HG03159 (cell line): ENCODE measurements around the gene PDZRN3.

Experiments
- ATAC-seq: cut with Tn5 transposase; IDR thresholded peaks from one replicate; pipeline ENCODE4 v1.9.1; 2021; ENCODE audit warnings: mild to moderate bottlenecking, moderate library complexity; ENCODE audit not compliant: unreplicated experiment

Gene PDZRN3

DNA sequence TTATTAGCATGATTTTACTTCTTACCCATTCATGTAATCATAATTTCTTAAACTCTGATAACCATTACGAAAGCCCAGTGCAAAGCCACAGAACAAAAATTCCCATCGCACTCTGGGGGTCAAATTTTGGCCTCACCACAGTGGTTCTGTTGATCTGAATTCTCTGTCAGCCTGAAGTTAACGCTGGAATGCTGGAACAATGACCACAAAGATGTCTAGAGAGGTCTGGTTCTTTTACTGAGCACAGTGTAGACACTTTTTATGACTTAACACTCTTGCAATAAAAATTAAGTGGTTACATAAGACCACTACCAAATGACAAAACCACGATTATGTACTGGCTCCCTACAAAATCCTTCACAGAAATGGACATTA lies 94.7 kb downstream of the PDZRN3 start:
- ATAC-seq, result no peak

DNA sequence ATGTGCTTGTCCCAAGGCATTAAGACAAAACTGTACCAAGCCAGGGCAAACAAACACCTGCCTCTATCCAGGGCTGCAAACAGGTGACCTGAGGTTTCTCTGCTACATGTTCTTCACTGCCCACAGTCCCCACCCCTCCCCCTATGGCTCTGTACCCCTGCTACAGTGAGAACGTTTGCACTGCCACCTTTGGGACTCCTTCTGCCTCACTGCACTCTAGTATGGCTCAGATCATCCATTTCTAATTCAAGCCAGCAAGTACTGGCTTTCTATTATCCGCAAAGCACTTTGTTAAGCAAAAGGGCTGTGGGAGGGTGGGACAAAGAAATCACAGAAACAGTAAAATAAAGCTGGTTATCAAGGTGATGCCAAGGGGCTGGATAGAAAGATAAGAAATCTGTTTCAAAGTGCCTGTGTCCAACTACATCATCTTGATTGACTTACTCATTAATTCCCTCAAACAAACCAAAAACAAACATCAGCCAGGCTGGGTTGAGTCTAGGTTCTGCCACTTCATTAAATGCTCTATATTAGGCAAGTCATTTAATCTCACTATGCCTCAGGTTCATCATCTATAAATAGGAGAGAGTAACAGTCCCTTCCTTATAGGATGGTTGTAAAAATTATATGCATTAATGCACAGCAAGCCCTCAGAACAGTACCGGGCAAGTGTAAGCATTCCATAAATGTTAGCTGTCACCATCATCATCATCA lies 95.3 kb downstream of the PDZRN3 start:
- no peak for ATAC-seq

DNA sequence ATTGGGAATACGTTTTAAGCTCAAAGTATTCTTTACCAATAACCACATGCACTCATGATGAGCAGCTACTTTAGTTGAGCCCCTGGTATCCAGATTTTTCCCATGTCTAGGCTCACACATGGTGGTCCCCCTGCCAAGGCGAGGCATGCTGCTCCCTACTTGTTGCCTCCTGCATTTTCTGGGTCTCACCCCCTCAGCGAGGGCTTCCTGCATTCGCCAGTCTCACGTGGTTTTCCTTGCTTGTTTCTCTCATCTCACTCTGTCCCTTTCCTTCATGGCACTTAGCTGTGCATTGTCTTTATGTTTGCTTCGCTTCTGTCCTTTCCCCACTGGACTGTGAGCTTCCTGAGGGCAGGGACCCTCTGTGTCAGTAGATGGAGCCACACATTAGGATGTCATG lies 99.2 kb downstream of the PDZRN3 start:
- no peak for ATAC-seq

DNA sequence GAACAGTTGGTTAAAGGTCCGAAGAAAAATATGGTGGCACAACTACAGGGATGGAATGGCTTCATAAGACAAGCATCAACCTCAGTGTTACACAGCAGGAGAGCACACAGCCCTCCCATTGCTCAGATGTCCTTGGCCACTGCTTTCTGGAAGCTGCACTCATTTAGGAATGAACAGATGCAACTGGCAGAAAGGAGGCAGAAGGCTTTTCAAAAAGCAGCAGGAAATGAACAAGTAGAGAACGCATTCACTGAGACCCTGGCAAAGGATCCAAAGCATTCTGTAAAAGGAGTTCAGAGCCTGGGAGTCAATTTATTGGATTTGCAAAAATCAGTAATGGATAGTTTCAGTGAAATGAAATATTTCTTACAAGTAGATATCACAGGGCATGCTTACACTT lies 101.1 kb downstream of the PDZRN3 start:
- ATAC-seq, result no peak

DNA sequence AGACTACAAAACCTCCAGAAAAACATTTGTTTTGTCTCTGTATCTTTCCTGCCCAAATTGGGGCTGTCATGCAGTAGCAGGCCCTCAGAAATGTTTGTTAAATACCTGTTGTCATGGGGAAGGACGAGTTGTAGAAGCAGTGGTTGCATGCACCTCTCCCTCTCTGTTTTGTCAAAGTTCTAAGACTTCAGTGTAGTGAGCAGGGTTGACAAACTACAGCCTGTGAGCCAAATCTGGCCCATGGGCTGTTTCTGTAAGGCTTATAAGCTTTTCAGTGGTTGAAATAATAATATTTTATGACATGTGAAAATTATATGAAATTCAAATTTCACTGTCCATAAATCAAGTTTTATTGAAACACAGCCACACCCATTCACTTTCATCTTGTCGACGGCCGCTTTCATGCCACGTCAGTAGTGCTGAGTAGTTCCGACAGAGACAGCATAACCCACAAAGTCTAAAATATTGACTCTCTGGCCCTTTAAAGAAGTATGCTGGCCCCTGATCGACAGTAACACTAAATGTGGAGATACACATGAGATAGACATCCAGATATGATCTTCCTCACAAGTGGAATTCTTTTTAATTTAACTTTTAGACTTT lies 102.9 kb downstream of the PDZRN3 start:
- ATAC-seq, result no peak

DNA sequence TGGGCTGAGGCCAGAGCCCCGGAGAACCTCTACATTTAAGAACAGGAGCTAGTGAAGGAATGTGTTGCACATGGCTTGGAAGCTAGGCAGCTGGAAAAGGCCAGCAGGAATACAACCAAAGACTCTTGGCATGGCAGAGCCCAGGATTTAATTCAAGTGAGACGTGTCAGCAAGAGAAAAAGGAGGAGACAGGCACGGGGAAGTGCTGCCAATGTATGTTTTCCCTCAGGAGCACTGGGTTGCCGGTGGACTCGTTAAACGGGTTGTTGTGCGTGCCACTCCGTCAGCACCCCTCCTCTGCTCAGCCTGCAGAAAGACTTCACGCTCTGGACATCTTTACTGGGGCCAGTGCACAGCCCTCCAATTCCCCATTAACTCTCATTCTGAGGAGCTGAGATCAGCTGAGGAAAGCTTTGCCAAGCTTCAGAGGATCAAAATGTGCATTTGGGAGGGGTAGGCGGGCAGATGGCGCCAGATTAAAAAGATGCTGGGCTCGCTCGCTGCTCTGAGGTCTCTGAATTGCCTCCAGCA lies 103.7 kb downstream of the PDZRN3 start:
- ATAC-seq, result no peak

DNA sequence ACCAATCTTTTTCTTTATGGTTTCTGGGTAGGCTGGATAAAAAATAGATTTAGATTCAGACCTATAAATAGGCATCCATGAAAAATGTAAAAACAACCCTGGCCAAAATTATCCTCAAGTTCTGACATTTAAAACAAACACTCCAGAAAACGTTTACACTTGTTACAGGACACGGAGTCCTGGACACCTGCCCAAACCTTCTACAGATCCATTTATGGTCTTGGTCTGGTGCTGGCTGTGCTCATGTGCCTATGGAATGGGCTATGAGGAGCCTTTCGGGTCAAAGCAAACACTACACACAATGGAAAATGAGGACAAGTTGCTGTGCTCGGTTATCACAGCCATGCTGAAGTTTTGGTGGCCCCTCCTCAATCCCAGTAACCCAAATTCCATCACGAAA lies 108.1 kb downstream of the PDZRN3 start:
- no peak for ATAC-seq

DNA sequence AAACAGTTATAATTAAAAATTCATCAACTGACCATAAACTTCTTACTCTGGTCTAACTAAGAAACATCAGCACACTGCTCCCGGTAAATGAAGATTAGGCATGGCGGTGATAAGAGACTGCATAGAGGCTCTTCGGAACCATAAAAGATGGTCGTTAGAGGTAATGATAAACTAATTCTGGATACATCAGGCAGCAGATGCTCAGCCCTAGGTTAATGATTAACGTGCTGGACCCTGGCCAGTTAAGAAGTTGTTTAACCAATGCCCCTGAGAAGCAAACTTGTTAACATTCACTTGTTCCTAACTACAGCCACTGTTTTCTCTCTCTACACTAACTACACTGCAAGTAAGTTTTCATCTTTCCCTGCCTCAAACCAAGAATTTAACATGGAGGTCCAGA lies 111.5 kb downstream of the PDZRN3 start:
- ATAC-seq, result no peak

DNA sequence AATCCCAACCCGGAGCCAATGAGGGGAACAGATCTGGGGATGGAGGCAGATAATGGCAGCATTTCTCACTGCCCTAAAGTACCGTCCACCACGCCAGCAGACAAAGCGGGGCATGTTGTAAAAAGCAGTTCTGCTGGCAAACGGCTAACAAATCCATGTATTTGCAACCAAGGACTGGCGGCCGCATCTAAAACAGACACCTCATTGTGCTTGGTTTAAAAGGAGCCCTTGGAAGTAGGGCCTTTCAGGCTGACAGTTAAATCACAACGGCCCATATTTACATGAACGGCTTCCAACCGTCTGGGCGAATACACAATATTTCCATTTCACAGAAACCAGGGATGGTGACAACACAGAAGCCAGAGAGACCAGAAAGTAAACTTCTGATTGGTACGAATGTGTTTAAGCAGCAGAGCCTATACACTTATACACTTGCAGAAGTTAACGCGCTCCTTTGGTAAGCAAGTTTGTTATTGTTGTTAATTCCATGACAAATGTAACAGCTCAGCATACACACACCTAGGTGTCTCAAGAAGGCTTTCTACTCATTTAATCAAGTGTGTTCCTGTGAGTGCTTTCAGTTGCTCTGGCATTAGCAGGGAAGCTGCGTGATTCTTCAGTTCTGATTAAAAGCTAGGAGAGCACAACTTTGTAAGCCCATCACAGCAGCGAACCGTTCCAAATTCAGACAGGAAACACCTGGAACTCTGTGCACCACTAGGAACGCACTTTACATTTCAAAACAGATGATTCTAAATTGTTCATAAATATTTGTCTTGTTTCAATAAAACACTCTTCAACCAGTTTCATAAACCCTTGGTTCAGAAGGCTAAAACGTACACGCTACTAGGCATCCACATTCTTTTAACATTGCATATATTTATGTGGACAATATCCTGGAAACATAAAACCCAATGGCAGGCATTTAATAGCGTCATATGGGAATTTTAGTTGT lies 112.9 kb downstream of the PDZRN3 start:
- ATAC-seq, result no peak

DNA sequence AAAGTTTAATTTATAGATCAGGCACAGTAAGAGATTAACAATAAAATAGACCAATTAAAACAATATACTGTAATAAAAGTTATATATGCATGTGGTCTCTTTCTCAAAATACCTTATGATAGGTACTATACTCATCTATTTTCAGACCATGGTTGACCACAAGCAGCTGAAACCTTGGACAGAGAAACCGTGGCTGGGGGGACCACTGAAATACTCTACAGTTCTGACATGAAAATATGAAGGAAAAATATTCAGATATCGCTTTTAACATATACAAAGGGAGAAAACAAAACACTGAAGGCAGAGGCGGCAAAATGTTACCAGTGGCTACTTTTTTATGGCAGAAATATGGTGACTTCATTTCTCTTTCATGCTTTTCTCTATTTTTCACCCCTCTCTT lies 114.0 kb downstream of the PDZRN3 start:
- no peak for ATAC-seq

DNA sequence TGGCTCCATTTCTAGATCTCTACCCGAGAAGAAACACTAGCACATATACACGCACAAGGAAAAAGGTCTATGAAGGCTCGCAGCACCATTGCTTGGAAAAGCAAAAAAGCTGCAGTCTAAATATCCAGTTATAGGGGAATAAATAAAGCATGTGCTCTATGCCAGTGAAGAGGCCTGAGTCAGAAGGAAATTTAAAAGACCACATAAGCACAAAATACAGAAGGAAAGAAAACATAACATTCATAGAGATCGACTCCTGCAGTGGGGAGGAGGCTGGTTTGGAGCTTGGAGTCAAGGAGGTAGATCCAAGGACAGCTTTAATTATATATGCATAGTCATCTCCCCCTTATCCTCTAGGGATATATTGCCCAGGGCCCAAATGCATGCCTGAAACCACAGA lies 114.4 kb downstream of the PDZRN3 start:
- ATAC-seq, result no peak

DNA sequence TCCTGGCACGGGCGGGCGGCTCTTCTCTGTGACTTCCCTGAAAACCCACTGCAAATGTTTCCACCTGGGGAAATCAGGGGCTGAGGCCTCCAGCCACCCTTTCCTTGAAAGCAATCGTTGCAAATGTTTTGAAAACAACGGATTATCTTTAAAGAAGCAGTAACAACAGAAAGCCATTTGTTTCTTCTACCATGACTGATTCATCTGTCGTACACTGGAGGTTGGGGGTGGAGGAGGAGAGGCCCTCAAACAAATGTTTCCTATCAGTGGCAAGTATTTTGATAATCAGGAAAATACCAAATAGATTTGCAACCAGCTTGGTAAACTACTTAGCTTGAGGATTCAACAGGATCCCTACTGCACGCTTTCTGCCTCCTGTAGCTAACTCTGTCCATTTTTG lies 114.9 kb downstream of the PDZRN3 start:
- ATAC-seq, result no peak

DNA sequence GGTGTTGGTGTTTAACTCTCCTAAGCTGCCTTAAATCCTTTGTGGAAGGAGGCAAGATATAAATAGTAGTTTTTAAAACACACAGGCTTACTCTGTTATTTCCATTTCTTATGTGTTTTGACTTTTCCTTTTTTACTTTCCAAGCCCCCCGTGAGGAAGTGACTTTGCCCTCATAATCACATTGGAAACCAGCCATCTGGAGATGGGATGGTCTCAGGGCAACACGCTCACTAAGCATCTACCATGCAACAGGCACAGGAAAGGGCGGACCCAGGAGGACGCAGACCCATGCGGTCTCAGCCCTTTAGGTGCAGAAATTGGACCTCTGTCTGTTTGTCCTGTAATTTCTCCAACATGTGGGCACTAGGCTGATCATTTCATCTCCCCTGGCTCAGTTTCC lies 115.7 kb downstream of the PDZRN3 start:
- no peak for ATAC-seq

DNA sequence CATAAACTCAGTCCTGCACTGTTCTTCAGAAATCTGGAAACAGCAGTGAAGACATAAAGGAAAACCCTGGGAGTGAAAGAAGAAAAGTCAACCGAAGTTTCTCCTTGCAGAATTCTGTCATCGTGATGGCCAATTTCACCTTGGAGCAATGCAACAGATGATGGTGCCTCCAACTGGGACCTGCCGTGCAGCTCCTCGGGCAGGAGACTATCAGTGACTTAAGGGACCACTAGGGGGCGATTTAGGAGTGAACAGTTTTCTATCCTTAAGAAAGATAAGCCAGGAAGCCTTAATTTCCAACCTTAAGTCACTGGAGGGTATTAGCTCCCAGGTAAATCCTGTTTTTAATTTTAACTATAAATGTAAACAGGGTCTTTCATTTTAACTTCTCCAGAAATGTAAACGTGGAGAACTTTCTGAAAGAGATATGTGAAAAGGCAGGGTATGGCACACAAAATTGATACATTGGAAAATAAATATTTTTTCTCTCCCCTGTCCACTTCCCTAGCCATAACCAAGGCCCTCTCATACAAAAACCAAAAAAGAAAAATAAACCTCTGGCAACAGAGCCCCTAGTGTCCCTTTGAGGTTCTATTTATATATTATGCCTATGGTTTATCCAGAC lies 116.3 kb downstream of the PDZRN3 start:
- ATAC-seq, result peak; percentile 73

DNA sequence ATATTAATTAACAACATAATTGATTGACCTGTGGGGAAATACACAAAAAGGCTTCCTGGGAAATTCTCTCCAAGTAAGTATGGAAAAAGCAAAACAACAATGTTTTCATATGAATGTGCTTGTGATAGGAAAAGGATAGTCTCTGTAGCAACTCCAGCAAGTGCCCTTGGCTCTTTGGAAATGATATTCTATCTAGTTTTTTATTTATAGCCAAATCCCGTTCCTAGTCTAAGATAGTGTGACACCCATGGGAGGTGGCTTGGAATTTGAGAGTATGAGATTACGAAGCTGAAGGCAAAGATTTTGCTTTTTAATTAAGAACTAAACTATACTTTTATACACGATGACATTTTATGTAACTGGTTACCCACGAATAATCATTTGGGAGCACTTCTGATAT lies 119.9 kb downstream of the PDZRN3 start:
- ATAC-seq, result no peak

DNA sequence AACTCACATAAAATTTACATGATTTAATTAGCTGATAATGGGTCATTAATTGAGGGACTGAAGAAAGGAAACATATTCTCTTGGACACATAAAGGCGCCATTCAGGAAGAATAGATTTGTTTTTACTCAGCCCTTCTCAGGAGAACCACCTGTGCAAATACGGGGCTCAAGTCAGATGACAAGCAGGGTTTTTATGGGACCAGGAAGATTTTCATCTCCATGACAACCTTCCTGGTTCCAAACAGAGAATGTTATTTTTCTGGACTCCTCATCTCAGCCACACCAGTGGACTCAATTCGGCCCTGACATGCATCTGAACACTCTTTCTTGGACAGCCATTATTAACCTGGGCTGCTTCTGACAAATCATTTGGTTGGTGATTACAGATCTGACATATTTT lies 120.5 kb downstream of the PDZRN3 start:
- no peak for ATAC-seq

DNA sequence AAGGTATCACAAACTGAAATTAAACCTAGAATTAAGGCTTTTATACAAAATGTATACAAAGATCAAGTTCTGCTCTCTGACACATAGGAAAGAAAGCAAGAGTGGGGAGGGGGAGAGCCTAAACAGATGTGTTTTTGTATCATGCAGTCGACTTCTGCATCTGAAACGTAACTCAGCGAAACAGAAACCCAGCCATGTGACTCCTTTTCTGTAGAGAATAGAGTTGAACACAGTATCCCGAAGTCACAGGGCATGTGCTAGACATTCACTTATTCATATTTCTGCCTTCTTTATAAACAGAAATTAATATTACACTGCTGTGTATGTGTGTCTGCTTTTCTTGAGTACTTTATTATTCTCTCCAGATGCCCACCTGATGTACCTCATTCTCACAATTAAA lies 121.0 kb downstream of the PDZRN3 start:
- ATAC-seq, result peak; percentile 42

DNA sequence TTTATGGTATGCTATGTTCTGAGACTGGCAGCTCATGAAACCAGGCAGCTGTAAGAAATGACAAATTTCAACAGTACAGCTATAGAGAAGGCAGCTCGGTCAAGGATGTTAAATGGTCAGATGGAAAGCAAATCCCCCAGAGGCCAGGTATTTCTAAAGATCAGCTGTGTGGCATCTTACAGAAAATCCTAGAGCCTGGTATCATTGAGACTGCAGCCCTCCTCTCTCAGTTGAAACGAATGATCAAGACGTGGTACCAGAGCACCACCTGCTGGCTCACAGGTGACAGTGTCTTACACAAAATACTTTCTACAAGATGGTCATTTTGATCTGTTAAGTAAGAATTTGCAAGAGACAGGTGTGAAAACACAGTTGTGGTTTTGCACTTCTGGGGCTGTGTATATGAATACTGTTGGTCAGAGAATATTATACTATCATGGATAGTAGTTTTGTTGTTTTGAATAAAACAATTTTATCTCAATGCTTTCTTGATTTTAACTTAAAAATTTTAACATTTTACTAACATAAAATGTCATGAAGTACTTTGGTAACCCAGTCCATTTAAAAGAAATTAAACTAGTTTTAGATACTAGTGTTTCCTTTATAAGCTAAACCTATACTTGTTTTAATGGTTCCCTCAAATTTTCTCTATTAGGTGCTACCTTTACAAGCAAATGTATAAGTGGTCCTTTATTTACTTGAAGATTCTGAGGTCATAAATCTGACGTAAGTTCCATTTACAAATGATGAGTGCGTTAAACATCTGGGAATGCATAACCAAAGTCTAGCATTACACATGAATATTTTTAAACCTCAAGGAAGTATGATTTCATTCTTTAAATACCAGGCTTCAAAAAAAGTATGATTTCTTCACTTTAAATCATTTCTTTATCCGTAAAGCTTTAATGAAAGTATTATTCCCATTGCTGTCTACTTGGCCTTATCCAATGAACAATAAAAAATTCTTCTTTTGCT lies 121.8 kb downstream of the PDZRN3 start:
- ATAC-seq, result peak; percentile 68

DNA sequence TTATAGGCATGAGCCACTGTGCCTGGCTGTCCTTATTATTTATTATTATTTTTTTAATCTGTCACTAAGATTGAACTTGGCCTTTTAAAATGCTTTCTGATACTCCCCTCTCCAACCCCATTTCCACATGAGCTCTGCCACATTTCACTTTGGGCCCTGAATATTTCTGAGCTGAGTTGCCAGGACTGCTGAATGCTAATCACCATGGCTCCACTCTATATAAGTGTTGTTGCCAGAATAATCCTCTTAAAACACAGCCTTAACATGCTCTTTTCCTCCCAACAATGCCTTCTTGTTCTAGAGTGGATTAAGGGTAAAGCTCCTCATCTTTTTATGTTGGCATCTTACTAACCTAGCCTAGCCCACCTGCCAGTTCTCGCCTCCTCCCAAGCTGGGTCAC lies 124.4 kb downstream of the PDZRN3 start:
- no peak for ATAC-seq

DNA sequence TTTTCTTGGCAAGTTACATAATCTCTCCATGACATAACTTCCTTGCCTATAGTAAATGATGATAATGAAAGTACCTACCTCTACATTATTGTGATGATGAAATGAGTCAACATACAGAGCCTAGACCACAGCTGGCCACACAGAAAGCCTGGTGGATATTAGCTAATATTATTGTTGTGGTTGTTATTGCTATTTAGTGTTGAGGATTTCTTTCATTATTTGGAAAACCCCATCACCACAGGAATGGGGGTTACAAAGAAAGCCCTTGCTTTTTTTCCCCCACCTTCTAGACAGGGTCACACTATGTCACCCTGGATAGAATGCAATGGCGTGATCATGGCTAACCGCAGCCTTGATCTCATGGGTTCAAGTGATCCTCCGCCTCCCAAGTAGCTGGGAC lies 125.0 kb downstream of the PDZRN3 start:
- ATAC-seq, result no peak
